ENCODE results near the gene PNPLA1.

Gene PNPLA1

DNA sequence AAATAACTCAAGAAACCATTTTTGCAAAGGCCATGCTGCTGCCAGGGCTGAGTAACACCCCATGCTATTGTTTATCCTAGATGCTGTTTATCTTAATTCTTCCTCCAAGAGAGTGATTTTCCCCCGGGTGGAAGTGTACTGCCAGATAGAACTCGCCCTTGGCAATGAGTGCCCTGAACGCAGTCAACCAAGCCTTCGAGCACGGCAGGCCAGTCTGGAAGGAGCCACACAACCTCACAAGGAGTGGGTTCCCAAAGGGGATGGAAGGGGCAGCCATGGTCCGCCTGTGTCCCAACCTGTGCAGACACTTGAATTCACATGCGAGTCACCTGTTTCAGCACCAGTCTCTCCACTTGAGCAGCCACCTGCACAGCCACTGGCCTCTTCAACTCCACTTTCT lies 31.9 kb downstream of the PNPLA1 start:
- Histone ChIP-seq H3K4me3 (ENCODE audit: low read depth, low read length) (no peak overlapping the region), H3K27me3 (ENCODE audit: insufficient read depth, low read length) (no peaks in the 10 kb centered on the region), H3K36me3 (ENCODE audit: insufficient read depth, low read length) (no peaks in the 10 kb centered on the region), H3K4me1 (ENCODE audit: control insufficient read depth, insufficient read depth, low read length, unreplicated experiment) (peaks cover 10% of the 10 kb centered on the region), H2AFZ (ENCODE audit: low read length, unreplicated experiment) (no peak overlapping the region), H3K79me2 (ENCODE audit: control insufficient read depth, insufficient read depth, low read length, unreplicated experiment) (no peaks in the 10 kb centered on the region), H3K27ac (ENCODE audit: low read depth, low read length) (no peak overlapping the region)

- H3K4me3 ChIP-seq (ENCODE audit: low read depth, low read length): no peak overlapping the region
- H3K27me3 ChIP-seq (ENCODE audit: insufficient read depth, low read length): no peaks in the 10 kb centered on the region
- no peak overlapping the region for H2AFZ ChIP-seq (ENCODE audit: low read length, unreplicated experiment)
- no peaks in the 10 kb centered on the region for H3K36me3 ChIP-seq (ENCODE audit: insufficient read depth, low read length)
- no peaks in the 10 kb centered on the region for H3K79me2 ChIP-seq (ENCODE audit: control insufficient read depth, insufficient read depth, low read length, unreplicated experiment)
- H3K27ac ChIP-seq (ENCODE audit: low read depth, low read length): no peak overlapping the region
- H3K4me1 ChIP-seq (ENCODE audit: control insufficient read depth, insufficient read depth, low read length, unreplicated experiment): peaks cover 10% of the 10 kb centered on the region
These were observed 32.5 kb downstream of the PNPLA1 start for GRCh38 chr6:36302227-36302976.

DNA sequence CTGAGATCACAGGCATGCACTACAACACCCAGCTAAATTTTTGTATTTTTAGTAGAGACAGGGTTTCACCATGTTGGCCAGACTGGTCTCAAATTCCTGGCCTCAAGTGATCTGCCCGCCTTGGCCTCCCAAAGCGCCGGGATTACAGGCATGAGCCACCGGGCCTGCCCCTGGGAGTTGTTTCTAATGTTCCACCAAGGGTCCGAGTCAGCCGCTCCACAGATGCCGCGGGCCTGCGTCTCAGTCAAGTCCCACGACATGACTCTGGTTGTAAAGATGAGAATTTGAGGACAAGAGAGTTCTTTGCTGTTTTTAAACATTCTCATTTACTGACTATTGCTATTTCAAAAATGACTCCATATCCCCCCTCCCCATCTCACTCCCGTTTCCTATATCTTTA lies 36.0 kb downstream of the PNPLA1 start:
- no peaks in the 10 kb centered on the region for H3K79me2 ChIP-seq (ENCODE audit: control insufficient read depth, insufficient read depth, low read length, unreplicated experiment)
- no peak overlapping the region for H3K27ac ChIP-seq (ENCODE audit: low read depth, low read length)
- H3K4me3 ChIP-seq (ENCODE audit: low read depth, low read length): no peak overlapping the region
- peaks cover 8% of the 10 kb centered on the region; the same call in 1 of the 2 replicates for H3K27me3 ChIP-seq (ENCODE audit: insufficient read depth, low read length)
- no peak overlapping the region for H2AFZ ChIP-seq (ENCODE audit: low read length, unreplicated experiment)
- no peaks in the 10 kb centered on the region for H3K36me3 ChIP-seq (ENCODE audit: insufficient read depth, low read length)
- peaks cover 10% of the 10 kb centered on the region for H3K4me1 ChIP-seq (ENCODE audit: control insufficient read depth, insufficient read depth, low read length, unreplicated experiment)

DNA sequence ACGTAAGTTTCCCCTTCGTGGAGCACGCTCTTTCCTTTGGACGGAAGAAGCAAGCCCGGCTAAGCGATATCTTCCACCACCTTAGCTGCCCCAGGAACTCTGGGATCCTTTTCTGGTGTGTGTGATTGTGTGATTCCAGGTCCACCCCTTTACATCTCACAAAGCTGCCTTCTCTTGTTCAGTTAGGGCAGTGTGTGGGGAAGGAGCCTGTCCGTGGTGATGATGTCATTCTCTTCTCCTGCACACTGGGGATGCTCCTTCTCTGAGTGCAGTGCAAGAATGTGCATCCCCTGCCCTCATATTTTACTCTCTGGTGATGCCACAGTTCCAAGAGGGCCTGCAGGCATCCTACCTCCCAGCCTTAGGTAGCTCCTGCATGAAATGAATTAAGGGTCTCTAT lies 36.5 kb downstream of the PNPLA1 start:
- H3K4me1 ChIP-seq (ENCODE audit: control insufficient read depth, insufficient read depth, low read length, unreplicated experiment): peaks cover 8% of the 10 kb centered on the region
- no peak overlapping the region for H3K4me3 ChIP-seq (ENCODE audit: low read depth, low read length)
- no peak overlapping the region for H3K27ac ChIP-seq (ENCODE audit: low read depth, low read length)
- no peaks in the 10 kb centered on the region for H3K36me3 ChIP-seq (ENCODE audit: insufficient read depth, low read length)
- H2AFZ ChIP-seq (ENCODE audit: low read length, unreplicated experiment): no peak overlapping the region
- H3K27me3 ChIP-seq (ENCODE audit: insufficient read depth, low read length): peaks cover 13% of the 10 kb centered on the region; the same call in 1 of the 2 replicates
- H3K79me2 ChIP-seq (ENCODE audit: control insufficient read depth, insufficient read depth, low read length, unreplicated experiment): no peaks in the 10 kb centered on the region

- Histone ChIP-seq H2AFZ (ENCODE audit: low read length, unreplicated experiment) (no peak overlapping the region), H3K4me1 (ENCODE audit: control insufficient read depth, insufficient read depth, low read length, unreplicated experiment) (no peaks in the 10 kb centered on the region), H3K27ac (ENCODE audit: low read depth, low read length) (no peak overlapping the region), H3K36me3 (ENCODE audit: insufficient read depth, low read length) (no peaks in the 10 kb centered on the region), H3K79me2 (ENCODE audit: control insufficient read depth, insufficient read depth, low read length, unreplicated experiment) (no peaks in the 10 kb centered on the region), H3K4me3 (ENCODE audit: low read depth, low read length) (no peak overlapping the region), H3K27me3 (ENCODE audit: insufficient read depth, low read length) (peaks cover 14% of the 10 kb centered on the region; the same call in 1 of the 2 replicates)
These were observed 38.7 kb downstream of the PNPLA1 start for GRCh38 chr6:36308514-36308913.

- peaks cover 14% of the 10 kb centered on the region; the same call in 1 of the 2 replicates for H3K27me3 ChIP-seq (ENCODE audit: insufficient read depth, low read length)
- H3K79me2 ChIP-seq (ENCODE audit: control insufficient read depth, insufficient read depth, low read length, unreplicated experiment): no peaks in the 10 kb centered on the region
- H3K4me1 ChIP-seq (ENCODE audit: control insufficient read depth, insufficient read depth, low read length, unreplicated experiment): no peaks in the 10 kb centered on the region
- no peak overlapping the region for H3K27ac ChIP-seq (ENCODE audit: low read depth, low read length)
- H2AFZ ChIP-seq (ENCODE audit: low read length, unreplicated experiment): no peak overlapping the region
- no peak overlapping the region for H3K4me3 ChIP-seq (ENCODE audit: low read depth, low read length)
- no peaks in the 10 kb centered on the region for H3K36me3 ChIP-seq (ENCODE audit: insufficient read depth, low read length)
These were observed 39.3 kb downstream of the PNPLA1 start for GRCh38 chr6:36309203-36309602.

- H3K4me3 ChIP-seq (ENCODE audit: low read depth, low read length): no peak overlapping the region
- no peak overlapping the region for H2AFZ ChIP-seq (ENCODE audit: low read length, unreplicated experiment)
- H3K27me3 ChIP-seq (ENCODE audit: insufficient read depth, low read length): peaks cover 14% of the 10 kb centered on the region; the same call in 1 of the 2 replicates
These were observed 40.0 kb downstream of the PNPLA1 start for GRCh38 chr6:36309900-36310299.

GRCh38 chr6:36312854-36313648 lies 43.2 kb downstream of the PNPLA1 start:
- no peaks in the 10 kb centered on the region for H3K4me1 ChIP-seq (ENCODE audit: control insufficient read depth, insufficient read depth, low read length, unreplicated experiment)
- H3K79me2 ChIP-seq (ENCODE audit: control insufficient read depth, insufficient read depth, low read length, unreplicated experiment): no peaks in the 10 kb centered on the region
- H3K27me3 ChIP-seq (ENCODE audit: insufficient read depth, low read length): peaks cover 23% of the 10 kb centered on the region; the same call in 1 of the 2 replicates
- H3K36me3 ChIP-seq (ENCODE audit: insufficient read depth, low read length): no peaks in the 10 kb centered on the region
- H2AFZ ChIP-seq (ENCODE audit: low read length, unreplicated experiment): no peak overlapping the region
- H3K4me3 ChIP-seq (ENCODE audit: low read depth, low read length): no peak overlapping the region
- H3K27ac ChIP-seq (ENCODE audit: low read depth, low read length): no peak overlapping the region

More at GRCh38 chr6:36309900-36310299, 40.0 kb downstream of the PNPLA1 start:
- no peaks in the 10 kb centered on the region for H3K79me2 ChIP-seq (ENCODE audit: control insufficient read depth, insufficient read depth, low read length, unreplicated experiment)
- no peaks in the 10 kb centered on the region for H3K4me1 ChIP-seq (ENCODE audit: control insufficient read depth, insufficient read depth, low read length, unreplicated experiment)
- no peaks in the 10 kb centered on the region for H3K36me3 ChIP-seq (ENCODE audit: insufficient read depth, low read length)
- no peak overlapping the region for H3K27ac ChIP-seq (ENCODE audit: low read depth, low read length)

DNA sequence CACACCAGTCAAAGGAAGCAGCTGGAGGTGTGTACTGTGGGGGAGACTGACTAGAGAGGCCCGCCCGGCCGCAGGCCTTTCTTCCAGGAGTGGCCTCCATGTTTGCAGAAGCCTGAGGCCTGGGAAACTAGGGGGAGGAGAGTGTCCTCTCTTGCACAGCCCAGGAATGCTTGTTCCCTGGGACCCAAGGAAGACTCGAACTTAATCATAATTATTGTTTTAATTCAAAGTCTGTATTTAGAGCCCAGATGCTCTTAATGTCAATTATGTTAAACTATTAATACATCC lies 43.7 kb downstream of the PNPLA1 start:
- no peaks in the 10 kb centered on the region for H3K79me2 ChIP-seq (ENCODE audit: control insufficient read depth, insufficient read depth, low read length, unreplicated experiment)
- no peaks in the 10 kb centered on the region for H3K36me3 ChIP-seq (ENCODE audit: insufficient read depth, low read length)
- H3K4me1 ChIP-seq (ENCODE audit: control insufficient read depth, insufficient read depth, low read length, unreplicated experiment): no peaks in the 10 kb centered on the region
- H3K27me3 ChIP-seq (ENCODE audit: insufficient read depth, low read length): peaks cover 23% of the 10 kb centered on the region; the same call in 1 of the 2 replicates
- no peak overlapping the region for H3K27ac ChIP-seq (ENCODE audit: low read depth, low read length)
- no peak overlapping the region for H3K4me3 ChIP-seq (ENCODE audit: low read depth, low read length)
- H2AFZ ChIP-seq (ENCODE audit: low read length, unreplicated experiment): no peak overlapping the region

- Histone ChIP-seq H2AFZ (ENCODE audit: low read length, unreplicated experiment) (no peak overlapping the region), H3K79me2 (ENCODE audit: control insufficient read depth, insufficient read depth, low read length, unreplicated experiment) (no peaks in the 10 kb centered on the region), H3K4me1 (ENCODE audit: control insufficient read depth, insufficient read depth, low read length, unreplicated experiment) (no peaks in the 10 kb centered on the region), H3K4me3 (ENCODE audit: low read depth, low read length) (no peak overlapping the region), H3K27ac (ENCODE audit: low read depth, low read length) (no peak overlapping the region), H3K27me3 (ENCODE audit: insufficient read depth, low read length) (peaks cover 19% of the 10 kb centered on the region; the same call in 1 of the 2 replicates), H3K36me3 (ENCODE audit: insufficient read depth, low read length) (no peaks in the 10 kb centered on the region)
These were observed 44.6 kb downstream of the PNPLA1 start for GRCh38 chr6:36314221-36315014.

All from ACC112 (cell line).